HUES48 (cell line): ENCODE results near the gene NCK2.

ENCODE experiments used
- H3K27ac ChIP-seq: one replicate; pipeline ENCODE4 v1.7.0; 2013; ENCODE audit warnings: low read depth, low read length, inconsistent platforms
- H3K27me3 ChIP-seq: 2 replicates; pipeline ENCODE4 v1.6.1; 2013; ENCODE audit warnings: mild to moderate bottlenecking, low read length; ENCODE audit not compliant: control insufficient read depth, insufficient read depth
- H3K36me3 ChIP-seq: 2 replicates; pipeline ENCODE4 v1.6.1; 2013; ENCODE audit warnings: low read length; ENCODE audit not compliant: control insufficient read depth, insufficient read depth
- H3K4me1 ChIP-seq: 2 replicates; pipeline ENCODE4 v1.6.1; 2013; ENCODE audit warnings: mild to moderate bottlenecking, low read length; ENCODE audit not compliant: control insufficient read depth, insufficient read depth
- H3K4me3 ChIP-seq: 2 replicates; pipeline ENCODE4 v1.5.1; 2013; ENCODE audit warnings: mild to moderate bottlenecking, low read depth, low read length
- H3K9ac ChIP-seq: 2 replicates; pipeline ENCODE4 v1.6.1; 2013; ENCODE audit warnings: mild to moderate bottlenecking, low read depth, low read length, moderate library complexity
- H3K9me3 ChIP-seq: 2 replicates; pipeline ENCODE4 v1.6.1; 2013; ENCODE audit warnings: low read length; ENCODE audit not compliant: control insufficient read depth, insufficient read depth

Gene NCK2

DNA sequence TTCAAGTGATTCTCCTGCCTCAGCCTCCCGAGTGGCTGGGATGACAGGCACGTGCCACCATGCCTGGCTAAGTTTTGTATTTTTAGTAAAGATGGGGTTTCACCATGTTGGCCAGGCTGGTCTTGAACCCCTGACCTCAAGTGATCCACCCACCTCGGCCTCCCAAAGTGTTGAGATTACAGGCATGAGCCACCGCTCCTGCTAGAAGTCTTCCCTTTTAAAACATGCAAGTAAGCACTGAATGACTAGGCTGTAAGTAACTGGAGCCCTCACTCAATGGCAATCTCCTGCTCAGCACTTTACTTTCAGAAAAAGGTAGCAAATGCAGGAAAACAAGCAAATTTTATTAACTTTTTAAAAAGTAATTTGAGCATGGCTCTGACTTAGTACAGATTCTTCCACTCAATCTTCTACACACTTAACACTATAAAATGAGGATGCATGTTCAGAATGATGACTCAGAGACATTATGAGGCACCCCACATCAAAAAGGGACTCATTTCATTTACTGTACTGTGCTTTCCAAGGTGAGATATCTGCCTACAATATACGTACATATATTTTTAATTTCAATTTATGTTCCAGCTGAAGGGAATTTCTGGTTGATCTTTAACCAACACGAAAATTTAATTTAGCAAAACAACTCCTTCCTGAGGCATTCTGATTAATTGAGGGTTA is 6.6 kb upstream of the NCK2 start:
- no peaks in the 10 kb centered on the region for H3K4me1 ChIP-seq
- H3K4me3 ChIP-seq, result no peak overlapping the region
- H3K9me3 ChIP-seq, result no peaks in the 10 kb centered on the region
- H3K36me3 ChIP-seq, result no peaks in the 10 kb centered on the region
- no peak overlapping the region for H3K27ac ChIP-seq
- no peak overlapping the region for H3K9ac ChIP-seq
- peaks cover 2% of the 10 kb centered on the region; the same call in 1 of the 2 replicates for H3K27me3 ChIP-seq

DNA sequence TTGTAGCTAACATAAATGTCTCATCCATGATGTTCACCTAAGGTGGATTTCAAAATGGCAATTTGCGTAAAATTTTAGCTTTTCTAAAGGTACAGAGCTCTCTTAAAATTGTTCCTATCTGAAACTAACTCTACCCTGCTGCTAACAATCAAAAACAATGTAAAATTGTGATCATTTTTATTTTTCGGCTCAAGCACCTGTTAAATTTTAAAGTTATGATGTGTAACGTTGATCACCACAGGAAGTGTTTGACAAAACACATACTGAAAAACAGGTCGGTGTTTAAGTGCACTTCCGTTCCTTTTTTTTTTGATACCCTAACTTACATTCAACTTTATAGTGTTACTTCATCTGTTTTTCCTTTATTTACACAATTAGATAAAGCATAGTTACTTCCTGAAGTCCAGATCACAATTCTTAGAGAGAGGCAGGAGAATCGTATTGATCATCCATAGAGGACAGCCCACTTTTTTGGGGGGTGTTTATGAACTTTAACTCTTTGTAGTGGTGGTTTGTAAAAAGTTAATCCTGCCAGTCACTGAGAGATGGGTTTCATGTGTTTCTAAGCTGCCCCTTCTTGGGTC is 6.0 kb upstream of the NCK2 start:
- Histone ChIP-seq H3K9me3 (no peaks in the 10 kb centered on the region), H3K4me1 (peaks cover 3% of the 10 kb centered on the region; the same call in 1 of the 2 replicates), H3K4me3 (no peak overlapping the region), H3K9ac (no peak overlapping the region), H3K36me3 (no peaks in the 10 kb centered on the region), H3K27ac (no peak overlapping the region), H3K27me3 (peaks cover 8% of the 10 kb centered on the region; the same call in 1 of the 2 replicates)

DNA sequence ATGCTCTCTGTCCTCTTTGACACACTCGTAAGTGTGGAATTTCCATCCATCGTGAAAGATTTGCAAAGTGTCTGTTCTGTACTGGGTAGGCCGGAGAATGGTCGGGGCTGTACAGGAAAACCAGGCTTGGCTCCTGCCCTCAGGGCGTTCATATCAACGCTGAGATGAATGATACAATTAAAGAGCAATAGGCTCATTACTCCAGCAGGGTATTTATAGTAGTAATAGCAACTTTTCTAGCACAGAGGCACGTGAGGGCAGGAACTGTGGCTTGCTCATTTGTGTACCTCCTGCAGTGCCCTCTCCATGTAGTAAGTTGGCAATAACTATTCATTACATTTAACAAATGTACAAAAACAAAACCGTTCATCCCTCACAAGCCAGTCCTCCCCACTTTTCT is 5.3 kb upstream of the NCK2 start:
- Histone ChIP-seq H3K36me3 (no peaks in the 10 kb centered on the region), H3K4me1 (peaks cover 8% of the 10 kb centered on the region; the same call in 1 of the 2 replicates), H3K27me3 (peaks cover 8% of the 10 kb centered on the region; the same call in 1 of the 2 replicates), H3K4me3 (no peak overlapping the region), H3K27ac (no peak overlapping the region), H3K9me3 (no peaks in the 10 kb centered on the region), H3K9ac (no peak overlapping the region)

DNA sequence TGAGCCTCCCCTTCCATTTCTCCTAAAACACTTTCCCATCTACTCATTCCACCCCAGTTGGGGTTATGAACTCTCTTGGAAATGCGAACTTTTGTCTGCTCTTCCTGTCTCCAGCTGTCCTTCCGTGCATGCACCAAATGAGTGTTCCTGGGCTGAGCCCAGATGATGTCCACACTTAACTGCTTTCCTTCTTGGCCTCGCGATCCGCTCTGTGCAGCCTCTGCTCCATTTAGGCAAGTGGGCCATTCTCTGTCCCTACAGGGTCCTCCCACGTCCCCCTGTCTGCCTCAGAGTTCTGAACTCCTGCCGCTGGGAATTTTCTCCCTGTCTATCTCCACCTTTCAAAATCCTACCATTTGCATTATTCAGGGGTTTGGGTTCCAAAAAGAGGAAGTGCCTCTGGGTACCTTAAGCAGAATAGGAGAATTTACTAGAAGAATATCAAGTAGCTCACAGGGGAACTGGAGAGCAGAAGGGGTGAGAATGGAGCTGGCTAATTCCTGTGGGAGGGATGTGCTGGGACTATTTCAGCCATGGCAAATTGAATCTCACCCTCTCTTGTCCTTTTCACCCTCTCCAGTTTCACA is 4.7 kb upstream of the NCK2 start:
- no peaks in the 10 kb centered on the region for H3K9me3 ChIP-seq
- no peak overlapping the region for H3K4me3 ChIP-seq
- H3K27ac ChIP-seq, result no peak overlapping the region
- peaks cover 8% of the 10 kb centered on the region; the same call in 1 of the 2 replicates for H3K27me3 ChIP-seq
- peaks cover 8% of the 10 kb centered on the region; the same call in 1 of the 2 replicates for H3K4me1 ChIP-seq
- H3K9ac ChIP-seq, result no peak overlapping the region
- H3K36me3 ChIP-seq, result no peaks in the 10 kb centered on the region

DNA sequence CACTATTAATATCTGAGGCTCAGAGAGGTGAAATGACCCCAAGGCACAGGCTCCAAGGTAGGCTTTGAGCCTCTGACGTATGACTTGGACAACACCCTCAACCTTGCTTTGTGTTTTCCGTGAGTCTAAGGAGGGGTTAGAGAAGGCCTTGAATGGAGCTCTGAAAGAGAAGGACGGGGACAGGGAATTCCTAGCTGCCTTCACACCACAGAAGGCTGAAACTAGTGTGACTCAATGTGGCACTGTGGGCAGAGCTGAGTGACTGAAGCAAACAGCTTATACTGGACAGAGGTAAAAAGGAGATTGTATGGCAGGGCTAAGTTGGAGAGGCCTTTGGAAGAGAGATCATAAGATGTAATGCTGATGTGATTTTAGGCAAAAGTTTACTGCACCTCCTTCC is 3.5 kb upstream of the NCK2 start:
- no peak overlapping the region for H3K27ac ChIP-seq
- H3K36me3 ChIP-seq, result no peaks in the 10 kb centered on the region
- H3K4me1 ChIP-seq, result peaks cover 12% of the 10 kb centered on the region

DNA sequence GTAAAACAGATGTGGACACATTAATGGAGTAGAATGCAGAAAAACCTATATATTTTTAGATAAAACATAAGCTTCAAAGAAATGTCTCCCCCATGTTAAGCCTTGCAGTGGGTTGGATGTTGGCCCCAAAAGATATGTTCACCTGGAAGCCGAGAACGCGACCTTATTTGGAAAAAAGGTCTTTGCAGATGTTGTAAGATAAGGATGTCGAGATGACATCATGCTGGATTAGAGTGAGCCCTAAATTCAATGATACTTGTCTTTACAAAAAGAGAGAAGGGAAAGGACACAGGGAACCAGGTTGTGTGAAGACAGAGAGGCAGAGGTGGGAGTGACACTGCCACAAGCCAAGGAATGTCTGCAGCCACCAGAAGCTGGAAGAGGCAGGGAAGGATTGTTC is 3.1 kb upstream of the NCK2 start:
- no peak overlapping the region for H3K9ac ChIP-seq
- no peak overlapping the region for H3K27ac ChIP-seq
- 0 out of 2 replicates have a peak, but pooled peaks cover 2% of the 10 kb centered on the region for H3K36me3 ChIP-seq
- H3K4me1 ChIP-seq, result peaks cover 16% of the 10 kb centered on the region
- H3K9me3 ChIP-seq, result no peaks in the 10 kb centered on the region
- H3K27me3 ChIP-seq, result peaks cover 8% of the 10 kb centered on the region; the same call in 1 of the 2 replicates
- no peak overlapping the region for H3K4me3 ChIP-seq

More for the DNA sequence above, 3.5 kb upstream of the NCK2 start:
- Histone ChIP-seq H3K9me3 (no peaks in the 10 kb centered on the region), H3K4me3 (no peak overlapping the region), H3K27me3 (peaks cover 8% of the 10 kb centered on the region; the same call in 1 of the 2 replicates), H3K9ac (no peak overlapping the region)

DNA sequence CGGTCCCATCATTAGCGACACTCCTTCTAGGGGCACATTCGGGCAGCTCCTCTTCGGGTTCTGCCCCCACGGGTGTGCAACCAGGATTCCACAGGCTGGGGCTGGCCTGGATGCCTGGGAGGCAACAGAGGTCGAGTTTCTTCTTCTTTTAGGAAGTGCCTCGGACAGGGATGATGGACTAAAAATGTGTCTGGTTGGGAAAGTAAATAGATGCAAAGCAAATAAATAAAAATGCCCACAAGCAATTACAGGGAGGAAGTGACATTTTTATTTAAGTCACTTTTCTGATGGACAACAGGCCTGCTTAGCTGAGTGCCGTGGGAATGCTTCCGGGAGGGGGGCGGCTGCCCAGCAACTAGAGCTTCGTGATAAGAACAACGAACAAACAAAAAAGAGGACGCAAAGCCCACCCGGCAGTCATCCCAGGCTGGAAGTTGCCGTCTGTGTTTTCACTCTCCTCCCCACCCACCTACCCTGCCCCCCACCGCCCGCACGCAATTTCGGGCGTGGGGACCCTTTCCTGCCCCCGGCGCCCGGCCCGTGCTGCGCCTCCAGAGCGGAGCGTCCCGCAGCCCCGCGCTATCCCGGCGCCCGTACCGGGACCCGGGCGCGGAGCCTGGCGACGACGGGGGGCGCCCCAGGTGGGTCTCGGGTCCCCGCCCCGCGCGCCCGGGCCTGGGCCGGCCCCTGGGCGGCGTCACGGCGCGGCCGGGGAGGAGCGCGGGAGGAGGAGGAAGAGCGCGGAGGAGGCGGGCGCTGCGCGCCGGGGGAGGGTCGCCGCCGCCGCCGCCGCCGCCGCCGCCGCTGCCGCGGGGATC is 412 bp upstream of the NCK2 start:
- Histone ChIP-seq H3K4me1 (peaks cover 24% of the 10 kb centered on the region), H3K27me3 (peaks cover 8% of the 10 kb centered on the region; the same call in 1 of the 2 replicates), H3K4me3 (peak overlapping the region; percentile 48), H3K27ac (no peak overlapping the region), H3K9ac (no peak overlapping the region), H3K9me3 (no peaks in the 10 kb centered on the region), H3K36me3 (peaks cover 14% of the 10 kb centered on the region)

DNA sequence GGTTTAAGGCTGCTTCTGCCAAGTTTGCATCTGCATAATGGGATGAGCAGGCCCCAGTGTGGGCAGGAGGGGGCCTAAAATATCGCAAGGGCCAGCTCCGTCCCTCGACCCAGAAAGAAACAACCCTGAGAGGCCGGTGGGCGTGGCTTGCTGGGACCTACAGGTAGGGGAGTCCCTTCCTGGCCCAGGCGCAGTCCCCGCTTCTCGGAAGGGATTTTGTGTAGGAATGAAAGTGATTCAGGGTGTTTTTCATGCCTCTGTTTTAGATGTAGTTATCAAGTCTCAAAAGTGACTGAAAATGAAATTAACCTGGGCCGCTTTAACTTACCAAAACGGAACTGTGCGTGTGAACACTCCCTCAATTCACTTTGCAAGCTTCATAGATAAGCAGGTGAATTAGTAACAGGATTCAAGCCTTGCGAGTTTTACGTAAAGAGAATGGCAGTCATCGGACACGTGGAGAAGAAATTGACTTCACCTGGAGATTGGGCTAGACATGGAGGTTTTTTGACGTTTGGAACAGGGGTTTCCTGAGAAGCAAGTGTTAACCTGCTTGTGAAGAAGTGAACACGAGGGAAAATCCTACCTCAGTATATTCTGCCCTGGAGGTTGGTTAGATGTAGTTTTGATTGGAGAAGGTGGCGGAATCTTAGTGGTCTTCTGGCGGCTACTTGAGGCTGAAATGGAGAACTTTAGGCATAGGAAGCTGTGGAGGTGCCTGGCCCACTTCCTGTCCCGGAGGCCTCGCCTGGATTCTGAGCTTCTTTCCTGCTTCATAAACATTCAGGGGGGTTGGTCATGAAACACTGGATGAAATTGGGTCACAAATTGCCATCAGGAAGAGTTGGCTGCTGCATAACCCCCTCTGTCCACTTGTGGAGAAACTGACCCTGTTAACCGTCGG is 1.7 kb downstream of the NCK2 start:
- Histone ChIP-seq H3K27ac (peak overlapping the region; percentile 64), H3K27me3 (peaks cover 8% of the 10 kb centered on the region; the same call in 1 of the 2 replicates), H3K9me3 (no peaks in the 10 kb centered on the region), H3K9ac (peak overlapping the region; percentile 67; the same call in 1 of the 2 replicates), H3K4me3 (peak overlapping the region; percentile 88), H3K36me3 (peaks cover 14% of the 10 kb centered on the region), H3K4me1 (peaks cover 24% of the 10 kb centered on the region)

DNA sequence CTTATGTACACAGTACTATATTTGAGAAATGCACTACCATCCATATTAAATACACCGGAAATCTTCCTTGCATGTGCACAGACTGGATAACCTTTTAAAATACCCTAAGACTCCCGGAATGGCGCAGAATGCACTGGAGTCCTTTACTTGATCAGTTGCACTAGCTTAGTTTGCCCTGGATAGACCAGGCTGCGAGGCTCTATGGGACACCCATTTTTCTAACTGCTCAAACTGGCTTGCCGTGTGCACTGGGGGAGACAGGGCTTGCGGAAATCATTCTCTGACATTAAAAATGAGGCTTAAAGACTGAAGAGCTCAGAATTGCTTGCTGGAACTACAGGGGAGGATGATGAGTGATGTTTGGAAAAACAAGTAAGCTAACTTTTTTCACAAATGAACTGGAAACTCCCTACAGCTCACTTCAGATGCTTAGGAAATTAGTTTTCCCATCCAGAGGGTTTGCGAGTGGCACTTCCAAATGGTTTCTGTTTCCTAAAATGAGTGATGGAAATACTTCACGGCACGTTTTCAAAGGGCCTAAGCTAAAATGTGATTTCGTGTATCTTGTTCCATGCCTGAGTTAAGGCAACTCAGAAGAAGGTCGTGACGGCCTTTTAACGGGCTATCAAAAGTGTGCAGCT is 2.7 kb downstream of the NCK2 start:
- Histone ChIP-seq H3K27me3 (peaks cover 8% of the 10 kb centered on the region; the same call in 1 of the 2 replicates), H3K36me3 (peaks cover 14% of the 10 kb centered on the region), H3K9me3 (no peaks in the 10 kb centered on the region), H3K4me1 (peaks cover 24% of the 10 kb centered on the region), H3K9ac (no peak overlapping the region), H3K27ac (no peak overlapping the region), H3K4me3 (no peak overlapping the region)
